ENCODE data around the gene TBC1D5. TPM values are rescaled to one million over a fixed set of nuclear protein-coding genes. Genes with fewer than 3 reads are reported as not detected.

Gene TBC1D5
- total and polyA plus RNA-seq, 2 donors (not counting 1 experiment from before 2014, with no cell fraction given), result 22.6 to 111 TPM

DNA sequence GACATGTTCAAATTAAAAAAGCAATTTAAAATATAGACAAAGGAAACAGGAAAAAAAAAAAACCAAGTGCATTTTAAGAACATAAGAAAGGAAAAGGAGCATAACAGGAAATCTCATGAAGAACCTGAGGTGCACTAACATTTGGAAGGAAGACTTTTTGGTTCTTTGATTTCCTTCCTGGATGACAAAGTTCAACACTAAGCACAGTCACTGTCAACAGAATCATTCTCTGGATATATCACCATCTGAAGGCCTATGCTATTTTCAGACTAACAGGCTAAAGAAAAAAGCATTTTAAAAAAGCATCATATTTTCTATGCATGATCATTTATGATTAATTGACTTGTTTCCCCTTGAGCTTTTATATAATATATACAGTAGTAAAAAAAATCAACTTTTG lies 508.0 kb downstream of the TBC1D5 start:
- Histone ChIP-seq H2AFZ (ENCODE audit: insufficient read depth, low read depth, low read length, poor library complexity, severe bottlenecking) (no peak overlapping the region), H4K20me1 (ENCODE audit: control insufficient read depth, insufficient read depth, low read length, poor library complexity, severe bottlenecking) (no peaks in the 10 kb centered on the region), H3K27me3 (replicated peaks in 1 of 4; ENCODE audit: control extremely low read depth in 1 of 4, control insufficient read depth in 3 of 4, insufficient read depth in 4 of 4, low read length in 3 of 4) (no peaks in the 10 kb centered on the region), H3K79me2 (ENCODE audit: control insufficient read depth, insufficient read depth, low read length) (no peaks in the 10 kb centered on the region), H3K9me3 (ENCODE audit: control extremely low read depth in 1 of 3, control insufficient read depth in 2 of 3, insufficient read depth in 1 of 3, low read length in 2 of 3) (no peaks in the 10 kb centered on the region), H3K4me3 (ENCODE audit: control extremely low read depth in 1 of 5, extremely low read depth in 1 of 5, insufficient read depth in 1 of 5, low read depth in 2 of 5, low read length in 4 of 5) (no peak overlapping the region), H3K27ac (ENCODE audit: low read length in 2 of 2) (peak overlapping the region in 1 of 2 donors; percentile 32), H3K4me1 (ENCODE audit: control insufficient read depth in 2 of 2, insufficient read depth in 2 of 2, low read length in 2 of 2) (peaks cover 4 to 13% of the 10 kb centered on the region in 2 donors), H3K4me2 (replicated peaks; ENCODE audit: low read depth, low read length, poor library complexity, severe bottlenecking) (no peak overlapping the region), H3K9ac (ENCODE audit: low read length) (no peak overlapping the region), H3K36me3 (replicated peaks in 1 of 2; ENCODE audit: control extremely low read depth in 1 of 2, control insufficient read depth in 1 of 2, extremely low read depth in 1 of 2, insufficient read depth in 2 of 2, low read length in 1 of 2) (peaks cover 4 to 6% of the 10 kb centered on the region in 2 experiments)
- TF ChIP-seq, protein P1, sequence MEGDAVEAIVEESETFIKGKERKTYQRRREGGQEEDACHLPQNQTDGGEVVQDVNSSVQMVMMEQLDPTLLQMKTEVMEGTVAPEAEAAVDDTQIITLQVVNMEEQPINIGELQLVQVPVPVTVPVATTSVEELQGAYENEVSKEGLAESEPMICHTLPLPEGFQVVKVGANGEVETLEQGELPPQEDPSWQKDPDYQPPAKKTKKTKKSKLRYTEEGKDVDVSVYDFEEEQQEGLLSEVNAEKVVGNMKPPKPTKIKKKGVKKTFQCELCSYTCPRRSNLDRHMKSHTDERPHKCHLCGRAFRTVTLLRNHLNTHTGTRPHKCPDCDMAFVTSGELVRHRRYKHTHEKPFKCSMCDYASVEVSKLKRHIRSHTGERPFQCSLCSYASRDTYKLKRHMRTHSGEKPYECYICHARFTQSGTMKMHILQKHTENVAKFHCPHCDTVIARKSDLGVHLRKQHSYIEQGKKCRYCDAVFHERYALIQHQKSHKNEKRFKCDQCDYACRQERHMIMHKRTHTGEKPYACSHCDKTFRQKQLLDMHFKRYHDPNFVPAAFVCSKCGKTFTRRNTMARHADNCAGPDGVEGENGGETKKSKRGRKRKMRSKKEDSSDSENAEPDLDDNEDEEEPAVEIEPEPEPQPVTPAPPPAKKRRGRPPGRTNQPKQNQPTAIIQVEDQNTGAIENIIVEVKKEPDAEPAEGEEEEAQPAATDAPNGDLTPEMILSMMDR (IDR thresholded peaks at IDR 0.05), result no peak
- TF ChIP-seq EZH2 (IDR thresholded peaks at IDR 0.05; ENCODE audit: borderline replicate concordance, insufficient read depth, low read depth, low read length, poor library complexity, severe bottlenecking), result no peak
- peaks cover 20% of the 10 kb centered on the region for H3K4me1 Mint-ChIP-seq
- POLR2A ChIA-PET, result no interaction called here
- DNase-seq (no peak), ATAC-seq (ENCODE audit: low read depth) (no peak)
- H3K27me3 Mint-ChIP-seq, result no peaks in the 10 kb centered on the region
- CTCF ChIA-PET, result interaction anchor here (1.4 to 7.1 kb wide), 4 partner anchors 406 to 944 kb away, joined by 3 to 139 read pairs (median 24); no protein-coding TSS in a partner anchor
- no peak overlapping the region for H3K27ac Mint-ChIP-seq
- H3K4me3 Mint-ChIP-seq, result no peak overlapping the region
- no peaks in the 10 kb centered on the region for H3K9me3 Mint-ChIP-seq (ENCODE audit: insufficient read depth)
- intact Hi-C loops (cut with micrococcal nuclease), result loop anchor here (5.0 to 10.0 kb wide), 2 partner anchors 200 to 967 kb away; partner anchors contain the start of gene OXNAD1

DNA sequence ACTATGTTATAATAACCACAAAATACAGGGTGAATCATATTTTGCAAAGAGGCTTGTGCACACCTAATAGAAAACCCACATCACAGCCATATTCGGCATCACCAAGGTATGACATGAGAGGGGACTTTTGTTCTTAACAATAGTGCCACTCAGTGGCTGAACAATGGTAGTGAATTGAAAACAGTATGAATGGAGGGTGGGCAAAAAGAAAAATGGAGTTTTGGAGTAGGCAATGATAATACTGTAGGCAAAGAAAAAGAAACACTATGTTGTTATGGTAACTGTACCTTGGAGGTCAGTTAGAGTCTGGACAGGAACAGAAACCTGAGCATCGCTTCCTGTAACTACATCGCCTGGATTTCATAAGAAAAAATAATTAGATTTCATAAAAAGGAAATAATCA lies 509.0 kb downstream of the TBC1D5 start:
- intact Hi-C loops (cut with micrococcal nuclease), result loop anchor here (1.0 to 10.0 kb wide), 6 partner anchors 38 to 966 kb away; partner anchors contain the start of genes OXNAD1 and PLCL2
- ChIA-PET CTCF (interaction anchor here (0.8 to 7.1 kb wide), 12 partner anchors 13 to 965 kb away, joined by 3 to 139 read pairs (median 4); partner anchors contain the start of gene PLCL2), POLR2A (no interaction called here)
- H3K9me3 Mint-ChIP-seq (ENCODE audit: insufficient read depth), result no peaks in the 10 kb centered on the region
- H3K27me3 ChIP-seq (replicated peaks in 1 of 4; ENCODE audit: control extremely low read depth in 1 of 4, control insufficient read depth in 3 of 4, insufficient read depth in 4 of 4, low read length in 3 of 4), result no peaks in the 10 kb centered on the region
- no peaks in the 10 kb centered on the region for H3K27me3 Mint-ChIP-seq
- no CpG with 5 or more reads among the region's 3 CpGs for WGBS (ENCODE audit: insufficient coverage)
- H2AFZ ChIP-seq (ENCODE audit: insufficient read depth, low read depth, low read length, poor library complexity, severe bottlenecking), result no peak overlapping the region
- DNase-seq (peak; percentile 71), ATAC-seq (ENCODE audit: low read depth) (peak; percentile 97)
- no peaks in the 10 kb centered on the region for H4K20me1 ChIP-seq (ENCODE audit: control insufficient read depth, insufficient read depth, low read length, poor library complexity, severe bottlenecking)
- peaks cover 20% of the 10 kb centered on the region for H3K4me1 Mint-ChIP-seq
- no peak overlapping the region for H3K4me3 Mint-ChIP-seq
- H3K36me3 ChIP-seq (replicated peaks in 1 of 2; ENCODE audit: control extremely low read depth in 1 of 2, control insufficient read depth in 1 of 2, extremely low read depth in 1 of 2, insufficient read depth in 2 of 2, low read length in 1 of 2), result peaks cover 4 to 7% of the 10 kb centered on the region in 2 experiments
- H3K4me1 ChIP-seq (ENCODE audit: control insufficient read depth in 2 of 2, insufficient read depth in 2 of 2, low read length in 2 of 2), result peaks cover 4 to 13% of the 10 kb centered on the region in 2 donors
- TF ChIP-seq EZH2 (IDR thresholded peaks at IDR 0.05; ENCODE audit: borderline replicate concordance, insufficient read depth, low read depth, low read length, poor library complexity, severe bottlenecking), result no peak
- TF ChIP-seq, protein P1 (IDR thresholded peaks at IDR 0.05), result peak; percentile 86
- no peak overlapping the region for H3K27ac Mint-ChIP-seq
- H3K27ac ChIP-seq (ENCODE audit: low read length in 2 of 2), result no peak overlapping the region
- no peaks in the 10 kb centered on the region for H3K79me2 ChIP-seq (ENCODE audit: control insufficient read depth, insufficient read depth, low read length)
- H3K4me2 ChIP-seq (replicated peaks; ENCODE audit: low read depth, low read length, poor library complexity, severe bottlenecking), result no peak overlapping the region
- no peak overlapping the region for H3K9ac ChIP-seq (ENCODE audit: low read length)
- no peak overlapping the region for H3K4me3 ChIP-seq (ENCODE audit: control extremely low read depth in 1 of 5, extremely low read depth in 1 of 5, insufficient read depth in 1 of 5, low read depth in 2 of 5, low read length in 4 of 5)
- no peaks in the 10 kb centered on the region for H3K9me3 ChIP-seq (ENCODE audit: control extremely low read depth in 1 of 3, control insufficient read depth in 2 of 3, insufficient read depth in 1 of 3, low read length in 2 of 3)

Measured in B cell (primary cell).